NCI-H1930 (cell line): ENCODE results near the gene NIBAN1.
A peak's percentile ranks its signal among the peaks of the same experiment; 100 is the strongest.
"Not testable (repeated sequence)": the region's sequence is repeated elsewhere in the genome, so short reads cannot be mapped to it uniquely, and the experiment has no call there.

Experiments
- DNase-seq, 2 experiments: peaks; one replicate each; lab custom pipeline; 2025; lab: John Stamatoyannopoulos, UW

NIBAN1 gene

GRCh38 chr1:184974056-184974836 is at the start of gene NIBAN1:
Gene NIBAN1 (minus strand): TSS chr1:184974508. CDS start chr1:184974356, 152 bp downstream.
- DNase-seq = peak; percentile 8 to 37

- DNase-seq = no peak
Measured at GRCh38 chr1:185017966-185018365, 43.7 kb upstream of the NIBAN1 start.

- DNase-seq = no peak
Measured at GRCh38 chr1:185017338-185017737, 43.0 kb upstream of the NIBAN1 start.

- DNase-seq = no peak
Measured at GRCh38 chr1:185016880-185017279, 42.6 kb upstream of the NIBAN1 start.

- no peak for DNase-seq
Measured at GRCh38 chr1:185015631-185016030, 41.3 kb upstream of the NIBAN1 start.

GRCh38 chr1:185014941-185015340 is 40.6 kb upstream of the NIBAN1 start:
- no peak for DNase-seq

- no peak for DNase-seq
Measured at GRCh38 chr1:185010361-185010760, 36.1 kb upstream of the NIBAN1 start.

- no peak for DNase-seq
Measured at GRCh38 chr1:185008838-185009237, 34.5 kb upstream of the NIBAN1 start.

GRCh38 chr1:185001312-185001880 is 27.1 kb upstream of the NIBAN1 start:
- not testable (repeated sequence) for DNase-seq

GRCh38 chr1:184999974-185000373 is 25.7 kb upstream of the NIBAN1 start:
- DNase-seq = not testable (repeated sequence)

- no peak for DNase-seq
Measured at GRCh38 chr1:184994301-184994700, 20.0 kb upstream of the NIBAN1 start.

GRCh38 chr1:184992271-184992670 is 18.0 kb upstream of the NIBAN1 start:
- DNase-seq = no peak

- DNase-seq = no peak
Measured at GRCh38 chr1:184990204-184990603, 15.9 kb upstream of the NIBAN1 start.

GRCh38 chr1:184988506-184988905 is 14.2 kb upstream of the NIBAN1 start:
- DNase-seq = no peak

- DNase-seq = no peak
Measured at GRCh38 chr1:184987696-184988095, 13.4 kb upstream of the NIBAN1 start.

GRCh38 chr1:184986250-184986649 is 11.9 kb upstream of the NIBAN1 start:
- DNase-seq = peak in 1 of 2 experiments; percentile 2

- peak in 1 of 2 experiments; percentile 29 for DNase-seq
Measured at GRCh38 chr1:184982002-184982954, 8.0 kb upstream of the NIBAN1 start.

GRCh38 chr1:184980726-184981125 is 6.4 kb upstream of the NIBAN1 start:
- no peak for DNase-seq

- no peak for DNase-seq
Measured at GRCh38 chr1:184975208-184975870, 1.0 kb upstream of the NIBAN1 start.

- DNase-seq = no peak
Measured at GRCh38 chr1:184974837-184975115, 468 bp upstream of the NIBAN1 start.

- DNase-seq = peak in 1 of 2 experiments; percentile 60
Measured at GRCh38 chr1:184973272-184974055, 844 bp downstream of the NIBAN1 start.
